Activated CD4-positive, alpha-beta T cell treated with anti-CD3 and anti-CD28 coated beads for 1 hour (primary cell): ENCODE data around the gene SLC10A7.

Experiments
- DNase-seq: peaks from one replicate; pipeline ENCODE4 v3.0.0-alpha.2; 2020

The SLC10A7 gene

DNA sequence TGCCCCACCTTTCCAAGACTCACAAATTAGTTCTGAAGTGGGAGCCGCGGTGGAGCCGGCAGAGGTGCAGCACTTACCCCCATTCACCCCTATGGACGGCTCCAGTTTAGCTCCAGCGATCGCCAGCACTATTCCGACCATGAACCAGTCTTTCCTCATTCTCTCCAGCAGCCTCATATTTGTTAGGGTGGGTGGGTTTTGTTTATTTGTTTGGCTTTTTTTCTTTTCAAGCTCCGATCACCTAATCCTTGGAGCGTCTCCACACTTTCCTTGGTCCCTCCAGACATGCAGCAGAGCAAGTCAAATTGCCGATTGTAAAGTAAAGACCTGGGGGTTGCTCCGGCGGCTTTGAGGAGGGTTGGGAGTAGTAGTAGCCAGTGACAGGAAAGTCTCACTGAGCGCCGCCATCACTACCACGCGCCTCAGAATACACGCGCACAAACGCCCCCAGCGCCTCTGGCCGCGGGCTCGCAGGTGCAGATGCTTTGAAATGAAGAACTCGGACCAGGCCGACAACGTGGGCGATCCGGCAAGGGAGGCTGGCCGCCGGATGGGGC, at the start of gene SLC10A7:
Gene SLC10A7 (minus strand): TSS at position 400 of the 557 bp plus-strand sequence. CDS start 223 bp downstream, at position 177.
- peak; percentile 47 for DNase-seq

DNA sequence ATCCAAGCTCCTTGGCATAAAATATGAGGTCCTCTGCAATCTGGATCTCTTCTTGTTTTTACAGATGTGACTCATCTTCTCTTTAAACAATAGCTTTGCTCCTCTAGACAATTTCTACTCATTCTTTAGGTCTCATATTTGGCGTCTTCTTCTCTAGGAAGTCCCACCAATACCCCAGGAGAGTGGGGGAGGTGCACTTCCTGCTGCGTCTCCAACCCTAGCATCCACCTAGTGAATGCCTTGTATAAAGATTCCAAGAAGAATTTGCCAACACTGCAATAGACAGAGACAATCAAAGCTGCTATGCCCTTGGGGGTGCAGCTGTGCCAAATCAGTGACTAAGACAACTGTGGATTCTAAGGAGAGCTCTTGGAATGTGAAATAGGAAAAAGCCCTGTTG, 45.7 kb upstream of the SLC10A7 start:
- no peak for DNase-seq

DNA sequence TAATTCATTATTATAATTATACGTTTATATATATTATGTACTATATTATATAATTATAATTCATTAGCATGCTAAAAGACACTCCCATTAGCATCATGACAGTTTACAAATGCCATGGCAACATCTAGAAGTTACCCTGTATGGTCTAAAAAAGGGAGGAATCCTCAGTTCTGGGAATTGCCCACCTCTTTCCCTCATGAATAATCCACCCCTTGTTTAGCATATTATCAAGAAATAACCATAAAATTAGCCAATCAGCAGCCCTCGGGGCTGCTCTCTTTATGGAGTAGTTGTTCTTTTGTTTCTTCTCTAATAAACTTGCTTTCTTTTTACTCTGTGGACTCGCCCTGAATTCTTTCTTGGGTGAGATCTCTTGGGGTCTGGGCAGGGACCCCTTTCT, 42.8 kb upstream of the SLC10A7 start:
- DNase-seq, result no peak

GRCh38 chr4:146550161-146550560, 28.4 kb upstream of the SLC10A7 start:
- no peak for DNase-seq

GRCh38 chr4:146548443-146548842, 26.7 kb upstream of the SLC10A7 start:
- DNase-seq, result no peak

GRCh38 chr4:146545102-146545501, 23.4 kb upstream of the SLC10A7 start:
- DNase-seq, result no peak

DNA sequence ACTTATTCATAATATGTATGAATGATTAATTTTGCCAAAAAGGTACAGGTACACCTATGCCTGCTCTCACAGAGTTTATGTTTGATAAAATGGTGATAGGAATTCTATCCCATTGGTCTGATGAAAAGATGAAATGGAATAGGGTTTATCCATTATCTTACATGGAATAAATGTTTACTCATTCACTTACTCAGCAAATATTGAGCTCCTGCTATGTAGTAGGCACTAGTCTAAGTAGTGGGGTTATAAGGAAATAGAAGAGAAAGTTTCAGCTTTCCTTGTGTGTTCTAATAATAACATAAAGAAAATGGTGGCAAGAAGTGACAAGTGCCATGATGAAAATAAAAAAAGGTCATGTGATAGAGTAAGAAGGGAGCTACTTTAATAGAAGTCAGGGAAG, 12.4 kb upstream of the SLC10A7 start:
- no peak for DNase-seq

DNA sequence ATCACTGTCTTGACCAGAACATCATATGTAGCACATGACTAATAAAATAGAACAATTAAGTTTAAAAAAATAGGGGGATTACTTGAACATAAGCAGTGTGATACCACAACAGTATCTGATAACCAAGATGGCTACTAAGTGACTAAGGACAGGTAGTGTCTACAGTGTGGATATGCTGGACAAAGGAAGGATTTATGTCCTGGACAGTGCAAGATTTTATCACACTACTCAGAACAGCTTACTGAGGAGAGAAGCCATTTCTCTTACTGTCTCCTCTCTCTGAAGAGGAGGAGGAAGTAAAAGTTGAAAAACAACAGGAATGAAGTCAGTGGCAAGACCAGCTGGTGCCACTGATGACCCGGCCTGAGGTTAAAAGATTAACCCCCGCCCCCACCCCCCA, 4.0 kb upstream of the SLC10A7 start:
- no peak for DNase-seq

DNA sequence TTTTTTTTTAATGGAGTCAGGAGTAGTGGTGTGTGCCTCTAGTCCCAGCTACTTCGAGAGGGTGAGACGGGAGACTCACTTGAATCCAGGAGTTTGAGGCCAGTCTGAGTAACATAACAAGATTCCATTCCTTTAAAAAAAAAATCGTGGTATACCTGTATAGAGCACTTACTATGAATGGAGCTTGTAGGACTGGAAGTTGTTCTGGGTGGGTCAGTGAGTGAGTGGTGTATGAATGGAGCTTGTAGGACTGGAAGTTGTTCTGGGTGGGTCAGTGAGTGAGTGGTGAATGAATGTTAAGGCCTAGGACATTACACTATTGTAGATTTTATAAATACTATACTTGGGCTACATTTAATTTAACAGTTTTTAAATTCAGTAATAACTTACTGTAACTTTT, 2.9 kb upstream of the SLC10A7 start:
- no peak for DNase-seq

GRCh38 chr4:146522869-146523205, 1.1 kb upstream of the SLC10A7 start:
- DNase-seq, result no peak

GRCh38 chr4:146522098-146522868, 543 bp upstream of the SLC10A7 start:
- DNase-seq, result peak; percentile 75

- DNase-seq, result no peak
These were observed 722 bp downstream of the SLC10A7 start for GRCh38 chr4:146520896-146521540.

DNA sequence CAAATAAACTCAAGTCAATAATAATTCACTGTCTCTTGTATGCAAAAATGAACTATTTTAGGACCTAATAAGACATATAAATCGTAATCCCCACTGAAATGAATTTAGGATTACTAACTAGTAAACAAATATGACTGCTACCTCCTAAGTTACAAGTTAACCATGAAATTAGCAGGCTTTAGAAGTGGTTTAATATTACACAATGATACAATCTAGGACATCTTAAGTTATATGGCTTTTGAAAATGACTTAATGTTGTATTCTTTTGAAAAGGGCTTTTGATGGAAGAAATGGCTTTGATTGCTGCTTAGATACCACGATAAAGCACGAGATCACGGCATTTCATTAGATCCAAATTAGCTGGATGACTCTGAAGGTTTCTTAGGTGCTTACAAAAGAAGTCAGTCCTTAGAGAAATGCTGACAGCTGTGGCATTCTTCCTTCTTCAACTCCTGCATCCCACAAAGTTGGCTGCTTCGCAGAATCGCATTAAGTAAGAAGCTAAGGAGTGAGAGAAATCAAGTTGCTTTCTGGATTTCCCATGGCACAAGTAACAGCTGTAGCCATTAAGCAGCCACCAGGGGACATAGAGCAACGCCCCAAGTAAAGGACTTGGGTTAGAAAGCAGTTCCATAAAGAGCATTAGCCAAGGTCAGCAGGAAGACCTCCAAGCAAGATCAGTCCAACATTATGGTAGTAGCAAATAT, 6.9 kb downstream of the SLC10A7 start:
- no peak for DNase-seq

- no peak for DNase-seq
These were observed 8.2 kb downstream of the SLC10A7 start for GRCh38 chr4:146513548-146513947.

GRCh38 chr4:146511381-146511780, 10.4 kb downstream of the SLC10A7 start:
- no peak for DNase-seq

DNA sequence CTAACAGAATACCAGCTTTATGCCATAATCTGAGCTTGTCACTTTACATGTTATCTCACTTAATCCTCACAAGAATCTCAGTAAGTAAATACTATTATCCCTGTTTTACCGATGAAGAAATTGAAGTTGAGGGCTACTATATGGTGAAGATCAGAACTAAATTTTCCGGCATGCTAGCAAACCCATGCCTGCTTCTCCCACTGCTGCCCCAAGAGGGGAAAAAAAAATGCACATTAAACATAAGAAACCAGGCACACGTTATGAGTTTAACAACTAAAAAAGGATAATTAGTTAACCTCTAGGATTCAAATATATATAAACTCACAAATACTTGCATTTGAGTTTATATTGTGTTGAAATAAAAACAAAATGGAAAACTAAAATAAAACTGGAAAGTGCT, 10.8 kb downstream of the SLC10A7 start:
- no peak for DNase-seq

GRCh38 chr4:146508229-146508939, 13.4 kb downstream of the SLC10A7 start:
- no peak for DNase-seq

- no peak for DNase-seq
These were observed 14.1 kb downstream of the SLC10A7 start for GRCh38 chr4:146507632-146508031.

GRCh38 chr4:146506272-146506671, 15.5 kb downstream of the SLC10A7 start:
- no peak for DNase-seq

DNA sequence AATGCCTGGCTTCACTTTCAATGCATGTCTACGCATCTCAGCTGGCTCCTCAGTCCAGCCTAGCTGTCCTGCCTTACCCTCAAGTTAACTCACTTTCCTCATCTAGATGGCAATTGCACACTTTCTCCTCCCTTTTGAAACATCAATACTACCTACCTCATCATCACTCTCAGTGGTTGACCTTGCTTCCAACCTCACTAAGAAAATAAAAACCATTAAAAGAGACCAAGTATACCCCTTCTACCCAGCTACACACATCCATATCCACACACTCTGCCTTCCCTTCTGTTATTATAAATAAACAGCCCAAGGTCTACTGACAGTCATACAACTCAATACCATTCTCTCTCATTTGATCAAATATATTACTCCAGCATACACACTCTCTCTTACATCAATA, 21.5 kb downstream of the SLC10A7 start:
- DNase-seq, result no peak

DNA sequence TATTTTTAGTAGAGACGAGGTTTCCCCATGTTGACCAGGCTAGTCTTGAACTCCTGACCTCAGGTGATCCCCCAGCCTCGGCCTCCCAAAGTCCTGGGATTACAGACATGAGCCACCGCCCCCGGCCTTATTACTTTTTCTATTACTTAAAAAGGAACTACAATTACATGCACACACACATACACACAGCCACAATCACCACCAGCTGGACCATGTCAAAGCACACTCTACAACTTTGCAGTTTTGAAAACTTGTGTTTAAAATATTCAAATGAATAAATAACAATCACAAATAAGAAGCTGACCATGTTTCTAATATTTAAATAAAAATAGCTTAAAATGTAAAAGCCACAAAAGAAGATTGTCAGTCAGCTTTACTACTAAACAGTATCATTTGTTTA, 23.4 kb downstream of the SLC10A7 start:
- no peak for DNase-seq

DNA sequence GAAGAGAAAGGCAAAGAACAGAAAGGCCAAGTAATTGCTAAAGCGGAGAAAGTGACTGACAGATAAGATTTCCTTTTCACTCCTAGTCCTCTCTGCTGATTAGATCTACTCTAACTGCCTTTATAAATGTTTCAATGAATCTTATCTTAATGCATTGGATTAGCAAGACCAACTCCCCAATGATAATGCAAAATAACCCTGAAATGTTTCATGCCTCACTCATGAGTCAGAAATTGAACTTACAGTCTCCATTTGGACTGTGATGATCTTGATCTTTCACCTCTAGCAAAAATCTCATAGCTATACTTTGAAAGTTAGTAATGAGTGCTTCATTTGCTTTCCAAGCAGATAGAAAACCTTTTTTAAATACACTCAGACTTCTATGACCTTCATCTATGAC, 26.5 kb downstream of the SLC10A7 start:
- no peak for DNase-seq

- no peak for DNase-seq
These were observed 27.6 kb downstream of the SLC10A7 start for GRCh38 chr4:146494143-146494542.
